Smooth muscle cell (in vitro differentiated cells): ENCODE measurements around the gene UGT1A4. TPM values are rescaled to one million over a fixed set of nuclear protein-coding genes. Genes with fewer than 3 reads are reported as not detected.

Experiments
- DNase-seq: peaks from one replicate; lab custom pipeline; 2025; ENCODE audit not compliant: unreplicated experiment; lab: John Stamatoyannopoulos, UW
- H2AFZ ChIP-seq: fragments of 200-600 bp; sonication (generic); 2 replicates; pipeline ENCODE4 v1.6.0; 2016; ENCODE audit warnings: antibody characterized with exemption, low read depth, mild to moderate bottlenecking
- H3F3A ChIP-seq: fragments of 200-600 bp; sonication (generic); 2 replicates; pipeline ENCODE4 v1.6.0; 2017; ENCODE audit warnings: antibody characterized with exemption, low read depth
- H3K27ac ChIP-seq: fragments of 200-600 bp; sonication (generic); 2 replicates; pipeline ENCODE4 v1.5.1; 2016; ENCODE audit warnings: low read depth, mild to moderate bottlenecking
- H3K27me3 ChIP-seq: fragments of 200-600 bp; sonication (generic); 2 replicates; pipeline ENCODE4 v1.6.1; 2016; ENCODE audit warnings: low read depth, mild to moderate bottlenecking
- H3K36me3 ChIP-seq: fragments of 200-600 bp; sonication (generic); 2 replicates; pipeline ENCODE4 v1.5.1; 2016; ENCODE audit warnings: low read depth
- H3K4me1 ChIP-seq: fragments of 200-600 bp; sonication (generic); 2 replicates; pipeline ENCODE4 v1.5.1; 2016; ENCODE audit warnings: low read depth
- H3K4me2 ChIP-seq: fragments of 200-600 bp; sonication (generic); 2 replicates; pipeline ENCODE4 v1.6.0; 2016; ENCODE audit warnings: mild to moderate bottlenecking
- H3K4me3 ChIP-seq: fragments of 200-600 bp; sonication (generic); 2 replicates; pipeline ENCODE4 v1.5.1; 2016; ENCODE audit warnings: mild to moderate bottlenecking
- H3K79me2 ChIP-seq: fragments of 200-600 bp; sonication (generic); 2 replicates; pipeline ENCODE4 v1.6.0; 2016; ENCODE audit warnings: low read depth, mild to moderate bottlenecking
- H3K9ac ChIP-seq: fragments of 200-600 bp; sonication (generic); 2 replicates; pipeline ENCODE4 v1.6.0; 2016; ENCODE audit warnings: low read depth
- H3K9me3 ChIP-seq: fragments of 200-600 bp; sonication (generic); replicated peaks from 2 replicates; pipeline ENCODE4 v1.5.1; 2016; ENCODE audit warnings: low read depth
- H4K20me1 ChIP-seq: fragments of 200-600 bp; sonication (generic); 2 replicates; pipeline ENCODE4 v1.6.0; 2016; ENCODE audit warnings: low read depth
- WGBS: methylation state at CpG from one replicate; pipeline ENCODE4 v1.1.7; 2016; ENCODE audit warnings: low lambda C conversion rate; 5-methylcytosine and 5-hydroxymethylcytosine counted together
- polyA plus RNA-seq: library from polyadenylated mRNA; unstranded; fragments of >200 nt; fragmentation: Nextera tagmentation; extraction: Ambion mirVana; gene quantifications from 2 replicates; pipeline ENCODE4 v1.2.1, GENCODE V29; 2016
- total RNA-seq: library from RNA; depleted of rRNA; stranded (reverse); fragments of >200 nt; gene quantifications from 2 replicates; pipeline ENCODE4 v1.2.3, GENCODE V29; 2014
- TF ChIP-seq, protein P1 (sequence below): fragments of 200-600 bp; sonication (generic); IDR thresholded peaks from 2 replicates; pipeline ENCODE4 v1.5.1; 2017; ENCODE audit warnings: borderline replicate concordance, mild to moderate bottlenecking, antibody characterized with exemption; ENCODE audit not compliant: insufficient read depth, poor library complexity, severe bottlenecking

The UGT1A4 gene
- total and polyA plus RNA-seq, 2 experiments from 2014 or later, result not detected

- Histone ChIP-seq H3K9ac (no peak overlapping the region), H3K36me3 (no peaks in the 10 kb centered on the region), H3F3A (no peaks in the 10 kb centered on the region), H3K4me1 (no peaks in the 10 kb centered on the region), H3K9me3 (no peaks in the 10 kb centered on the region), H3K4me2 (no peak overlapping the region), H3K79me2 (no peaks in the 10 kb centered on the region), H3K27ac (no peak overlapping the region), H3K4me3 (no peak overlapping the region), H3K27me3 (no peaks in the 10 kb centered on the region), H4K20me1 (no peaks in the 10 kb centered on the region), H2AFZ (no peak overlapping the region)
- WGBS, result 68% methylated on average over 3 of the region's 3 CpGs
- TF ChIP-seq, protein P1, sequence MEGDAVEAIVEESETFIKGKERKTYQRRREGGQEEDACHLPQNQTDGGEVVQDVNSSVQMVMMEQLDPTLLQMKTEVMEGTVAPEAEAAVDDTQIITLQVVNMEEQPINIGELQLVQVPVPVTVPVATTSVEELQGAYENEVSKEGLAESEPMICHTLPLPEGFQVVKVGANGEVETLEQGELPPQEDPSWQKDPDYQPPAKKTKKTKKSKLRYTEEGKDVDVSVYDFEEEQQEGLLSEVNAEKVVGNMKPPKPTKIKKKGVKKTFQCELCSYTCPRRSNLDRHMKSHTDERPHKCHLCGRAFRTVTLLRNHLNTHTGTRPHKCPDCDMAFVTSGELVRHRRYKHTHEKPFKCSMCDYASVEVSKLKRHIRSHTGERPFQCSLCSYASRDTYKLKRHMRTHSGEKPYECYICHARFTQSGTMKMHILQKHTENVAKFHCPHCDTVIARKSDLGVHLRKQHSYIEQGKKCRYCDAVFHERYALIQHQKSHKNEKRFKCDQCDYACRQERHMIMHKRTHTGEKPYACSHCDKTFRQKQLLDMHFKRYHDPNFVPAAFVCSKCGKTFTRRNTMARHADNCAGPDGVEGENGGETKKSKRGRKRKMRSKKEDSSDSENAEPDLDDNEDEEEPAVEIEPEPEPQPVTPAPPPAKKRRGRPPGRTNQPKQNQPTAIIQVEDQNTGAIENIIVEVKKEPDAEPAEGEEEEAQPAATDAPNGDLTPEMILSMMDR, result no peak
- DNase-seq, result no peak
Observed at GRCh38 chr2:233817361-233817911, 98.9 kb downstream of the UGT1A4 start.

- H3K9ac ChIP-seq, result no peak overlapping the region
- H3K27ac ChIP-seq, result no peak overlapping the region
- no peak overlapping the region for H2AFZ ChIP-seq
- H3K4me1 ChIP-seq, result no peaks in the 10 kb centered on the region
- no peak overlapping the region for H3K4me2 ChIP-seq
- no peak for DNase-seq
- H3K79me2 ChIP-seq, result no peaks in the 10 kb centered on the region
- no peaks in the 10 kb centered on the region for H4K20me1 ChIP-seq
- H3K27me3 ChIP-seq, result no peaks in the 10 kb centered on the region
- WGBS, result 97% methylated on average over 11 of the region's 11 CpGs
- no peaks in the 10 kb centered on the region for H3K9me3 ChIP-seq
- H3F3A ChIP-seq, result no peaks in the 10 kb centered on the region
- no peak overlapping the region for H3K4me3 ChIP-seq
- TF ChIP-seq, protein P1, result no peak
- H3K36me3 ChIP-seq, result no peaks in the 10 kb centered on the region
Observed at GRCh38 chr2:233817995-233818638, 99.6 kb downstream of the UGT1A4 start.

DNA sequence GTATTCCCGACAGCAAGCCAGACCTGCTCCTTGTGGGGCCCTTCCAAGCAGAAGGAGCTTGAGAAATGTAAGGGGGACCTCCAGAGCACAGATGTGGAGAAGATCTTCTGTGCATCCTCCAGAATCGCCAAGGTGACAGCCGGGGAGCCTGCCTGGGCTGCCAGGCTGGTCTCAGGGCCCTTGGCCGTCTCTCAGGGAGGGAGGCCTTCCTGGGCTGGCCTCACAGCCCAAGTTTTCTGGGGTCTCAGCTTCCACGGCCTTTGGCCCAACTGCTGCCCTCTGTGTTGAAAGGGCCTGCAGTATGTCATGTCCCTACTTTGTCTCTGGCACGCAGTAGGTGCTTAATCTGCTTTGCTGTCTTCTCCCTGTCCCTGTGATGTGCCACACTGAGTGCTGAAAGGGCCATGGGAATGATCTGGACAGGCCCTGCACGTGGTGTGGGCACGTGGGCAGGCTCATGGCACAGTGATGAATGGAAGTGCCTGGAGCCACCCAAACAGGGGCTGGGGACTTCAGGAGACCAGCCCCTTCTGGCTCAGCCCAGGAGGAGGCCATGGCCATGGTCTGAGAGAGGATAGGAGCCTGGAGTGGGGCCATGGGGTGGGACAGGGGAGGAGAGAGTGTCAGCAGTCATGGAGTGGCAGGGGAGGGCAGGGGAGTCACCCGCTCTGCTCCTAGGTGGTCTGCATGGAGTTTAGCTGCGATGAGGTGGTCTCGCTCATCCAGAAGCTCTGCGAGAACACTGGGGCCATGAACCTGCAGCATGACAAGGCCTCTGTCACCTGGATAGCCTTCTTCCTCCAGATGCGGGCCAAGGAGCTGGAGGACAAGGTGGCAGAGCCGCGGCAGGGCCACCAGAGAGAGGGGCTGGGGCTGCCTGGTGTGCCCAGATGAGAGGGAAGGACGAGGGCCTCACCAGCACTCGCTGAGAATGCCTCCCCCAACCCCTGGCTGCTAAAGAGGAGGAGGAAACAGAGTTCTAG, 100.4 kb downstream of the UGT1A4 start:
- Histone ChIP-seq H3K9ac (no peak overlapping the region), H3K27me3 (no peaks in the 10 kb centered on the region), H2AFZ (no peak overlapping the region), H3K9me3 (no peaks in the 10 kb centered on the region), H3K27ac (no peak overlapping the region), H3F3A (no peaks in the 10 kb centered on the region), H3K4me1 (no peaks in the 10 kb centered on the region), H3K4me2 (no peak overlapping the region), H3K36me3 (no peaks in the 10 kb centered on the region), H3K4me3 (no peak overlapping the region), H3K79me2 (no peaks in the 10 kb centered on the region), H4K20me1 (no peaks in the 10 kb centered on the region)
- TF ChIP-seq, protein P1, result no peak
- no peak for DNase-seq
- 85% methylated on average over 17 of the region's 17 CpGs for WGBS
